ENCODE measurements around the gene CNDP1.

CNDP1 gene

DNA sequence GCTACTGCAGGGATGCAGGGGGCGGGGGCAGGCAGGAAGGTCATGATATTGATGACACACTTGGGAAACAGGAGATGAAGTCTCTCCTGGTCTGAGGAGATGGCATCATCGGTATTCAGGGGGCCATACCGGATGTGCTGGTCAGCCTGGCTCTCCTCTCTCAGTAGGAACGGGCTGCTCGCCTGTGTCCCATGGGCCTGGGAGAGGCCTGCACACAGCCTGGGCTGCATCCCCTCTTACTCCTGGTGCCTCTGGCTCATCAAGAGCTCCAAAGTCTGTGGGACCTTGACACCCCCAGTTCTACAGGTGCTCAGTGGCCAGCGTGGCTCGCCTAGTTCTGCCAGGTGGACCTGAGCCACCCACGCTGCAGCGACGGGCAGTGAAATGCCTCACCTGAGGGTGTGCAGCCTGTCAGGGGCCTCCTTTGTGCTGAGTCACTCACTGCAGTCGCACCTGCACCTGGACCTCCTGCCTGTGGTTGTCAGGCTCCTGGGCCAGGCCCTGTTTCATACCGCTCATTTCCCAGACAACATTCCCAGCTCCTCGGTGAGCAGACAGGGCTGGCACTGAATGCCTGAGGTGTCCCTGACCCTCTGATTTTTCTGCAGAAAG is 18.6 kb upstream of the CNDP1 start:
- TF ChIP-seq, protein P1, sequence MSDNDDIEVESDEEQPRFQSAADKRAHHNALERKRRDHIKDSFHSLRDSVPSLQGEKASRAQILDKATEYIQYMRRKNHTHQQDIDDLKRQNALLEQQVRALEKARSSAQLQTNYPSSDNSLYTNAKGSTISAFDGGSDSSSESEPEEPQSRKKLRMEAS (IDR thresholded peaks at IDR 0.05) = no peak
- TF ChIP-seq YY1 (IDR thresholded peaks at IDR 0.05; ENCODE audit: low read depth) (no peak), TEAD4 (IDR thresholded peaks at IDR 0.05) (no peak), EP300 (IDR thresholded peaks at IDR 0.05; ENCODE audit: borderline replicate concordance) (no peak), NFIC (IDR thresholded peaks at IDR 0.05) (no peak), TAF1 (IDR thresholded peaks at IDR 0.05; ENCODE audit: low read depth) (no peak), TCF12 (IDR thresholded peaks at IDR 0.05; ENCODE audit: low read depth) (no peak), EGR1 (IDR thresholded peaks at IDR 0.05) (no peak), ZBTB7A (IDR thresholded peaks at IDR 0.05; ENCODE audit: low read depth) (no peak)
- TF ChIP-seq, protein P2, sequence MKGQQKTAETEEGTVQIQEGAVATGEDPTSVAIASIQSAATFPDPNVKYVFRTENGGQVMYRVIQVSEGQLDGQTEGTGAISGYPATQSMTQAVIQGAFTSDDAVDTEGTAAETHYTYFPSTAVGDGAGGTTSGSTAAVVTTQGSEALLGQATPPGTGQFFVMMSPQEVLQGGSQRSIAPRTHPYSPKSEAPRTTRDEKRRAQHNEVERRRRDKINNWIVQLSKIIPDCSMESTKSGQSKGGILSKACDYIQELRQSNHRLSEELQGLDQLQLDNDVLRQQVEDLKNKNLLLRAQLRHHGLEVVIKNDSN (IDR thresholded peaks at IDR 0.05) = no peak
- TF ChIP-seq, protein P3, sequence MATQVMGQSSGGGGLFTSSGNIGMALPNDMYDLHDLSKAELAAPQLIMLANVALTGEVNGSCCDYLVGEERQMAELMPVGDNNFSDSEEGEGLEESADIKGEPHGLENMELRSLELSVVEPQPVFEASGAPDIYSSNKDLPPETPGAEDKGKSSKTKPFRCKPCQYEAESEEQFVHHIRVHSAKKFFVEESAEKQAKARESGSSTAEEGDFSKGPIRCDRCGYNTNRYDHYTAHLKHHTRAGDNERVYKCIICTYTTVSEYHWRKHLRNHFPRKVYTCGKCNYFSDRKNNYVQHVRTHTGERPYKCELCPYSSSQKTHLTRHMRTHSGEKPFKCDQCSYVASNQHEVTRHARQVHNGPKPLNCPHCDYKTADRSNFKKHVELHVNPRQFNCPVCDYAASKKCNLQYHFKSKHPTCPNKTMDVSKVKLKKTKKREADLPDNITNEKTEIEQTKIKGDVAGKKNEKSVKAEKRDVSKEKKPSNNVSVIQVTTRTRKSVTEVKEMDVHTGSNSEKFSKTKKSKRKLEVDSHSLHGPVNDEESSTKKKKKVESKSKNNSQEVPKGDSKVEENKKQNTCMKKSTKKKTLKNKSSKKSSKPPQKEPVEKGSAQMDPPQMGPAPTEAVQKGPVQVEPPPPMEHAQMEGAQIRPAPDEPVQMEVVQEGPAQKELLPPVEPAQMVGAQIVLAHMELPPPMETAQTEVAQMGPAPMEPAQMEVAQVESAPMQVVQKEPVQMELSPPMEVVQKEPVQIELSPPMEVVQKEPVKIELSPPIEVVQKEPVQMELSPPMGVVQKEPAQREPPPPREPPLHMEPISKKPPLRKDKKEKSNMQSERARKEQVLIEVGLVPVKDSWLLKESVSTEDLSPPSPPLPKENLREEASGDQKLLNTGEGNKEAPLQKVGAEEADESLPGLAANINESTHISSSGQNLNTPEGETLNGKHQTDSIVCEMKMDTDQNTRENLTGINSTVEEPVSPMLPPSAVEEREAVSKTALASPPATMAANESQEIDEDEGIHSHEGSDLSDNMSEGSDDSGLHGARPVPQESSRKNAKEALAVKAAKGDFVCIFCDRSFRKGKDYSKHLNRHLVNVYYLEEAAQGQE (IDR thresholded peaks at IDR 0.05; ENCODE audit: low read depth) = no peak

DNA sequence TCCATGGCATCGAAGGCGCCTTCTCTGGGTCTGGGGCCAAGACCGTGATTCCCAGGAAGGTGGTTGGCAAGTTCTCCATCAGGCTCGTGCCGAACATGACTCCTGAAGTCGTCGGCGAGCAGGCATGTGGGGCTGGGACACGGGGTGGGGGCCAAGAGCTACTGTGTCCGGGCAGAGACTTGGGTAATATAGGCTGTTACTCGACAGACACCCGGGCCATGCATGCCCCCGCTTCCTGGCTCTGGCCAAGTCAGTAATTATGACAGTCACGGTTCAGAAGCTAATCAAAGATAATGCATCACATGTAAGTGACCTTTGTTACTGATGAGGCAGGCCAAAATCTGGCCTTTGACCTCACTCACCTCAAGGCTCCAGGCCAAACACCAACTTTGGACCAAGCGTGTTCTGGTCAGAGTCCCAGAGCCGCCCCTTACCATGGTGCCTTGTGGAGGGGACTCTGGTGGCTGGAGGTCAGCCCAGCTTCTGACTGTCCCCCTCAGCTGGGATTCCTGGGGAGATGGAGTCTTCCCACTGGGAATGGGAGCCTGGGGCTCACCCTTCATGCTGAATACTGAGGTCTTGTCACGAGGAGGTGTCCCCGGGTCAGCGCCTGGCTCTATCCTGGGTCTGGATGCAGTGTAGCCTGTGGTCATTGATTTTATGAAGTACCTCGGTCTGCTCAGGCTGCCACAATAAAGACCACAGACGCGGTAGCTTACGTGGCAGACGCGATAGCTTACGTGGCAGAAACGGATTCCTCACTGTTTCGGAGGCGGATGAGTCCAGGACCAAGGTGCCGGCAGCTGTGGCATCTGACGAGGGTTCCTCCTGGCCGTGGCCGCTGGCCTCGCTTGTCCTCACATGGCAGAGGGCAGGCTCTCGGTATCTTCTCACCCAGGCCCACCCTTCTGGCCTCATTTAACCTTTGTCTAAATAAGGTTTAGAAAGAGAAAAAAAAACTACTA is 17.7 kb upstream of the CNDP1 start:
- TF ChIP-seq, protein P2 (IDR thresholded peaks at IDR 0.05) = no peak
- TF ChIP-seq CREB1 (IDR thresholded peaks at IDR 0.05; ENCODE audit: low read depth) = no peak
- TF ChIP-seq RAD21 (IDR thresholded peaks at IDR 0.05; ENCODE audit: low read depth) = no peak
- no peak for TF ChIP-seq TCF12 (IDR thresholded peaks at IDR 0.05; ENCODE audit: low read depth)
- TF ChIP-seq, protein P3 (IDR thresholded peaks at IDR 0.05; ENCODE audit: low read depth) = no peak
- no peak for TF ChIP-seq YY1 (IDR thresholded peaks at IDR 0.05; ENCODE audit: low read depth)
- no peak for TF ChIP-seq TAF1 (IDR thresholded peaks at IDR 0.05; ENCODE audit: low read depth)
- TF ChIP-seq, protein P1 (IDR thresholded peaks at IDR 0.05) = no peak
- no peak for TF ChIP-seq FOXM1 (IDR thresholded peaks at IDR 0.05; ENCODE audit: borderline replicate concordance, low read depth)
- no peak for TF ChIP-seq EP300 (IDR thresholded peaks at IDR 0.05; ENCODE audit: borderline replicate concordance)
- TF ChIP-seq CEBPB (IDR thresholded peaks at IDR 0.05) = no peak
- no peak for TF ChIP-seq TEAD4 (IDR thresholded peaks at IDR 0.05)
- no peak for TF ChIP-seq EGR1 (IDR thresholded peaks at IDR 0.05)
- no peak for TF ChIP-seq ZBTB7A (IDR thresholded peaks at IDR 0.05; ENCODE audit: low read depth)
- no peak for TF ChIP-seq NFIC (IDR thresholded peaks at IDR 0.05)

DNA sequence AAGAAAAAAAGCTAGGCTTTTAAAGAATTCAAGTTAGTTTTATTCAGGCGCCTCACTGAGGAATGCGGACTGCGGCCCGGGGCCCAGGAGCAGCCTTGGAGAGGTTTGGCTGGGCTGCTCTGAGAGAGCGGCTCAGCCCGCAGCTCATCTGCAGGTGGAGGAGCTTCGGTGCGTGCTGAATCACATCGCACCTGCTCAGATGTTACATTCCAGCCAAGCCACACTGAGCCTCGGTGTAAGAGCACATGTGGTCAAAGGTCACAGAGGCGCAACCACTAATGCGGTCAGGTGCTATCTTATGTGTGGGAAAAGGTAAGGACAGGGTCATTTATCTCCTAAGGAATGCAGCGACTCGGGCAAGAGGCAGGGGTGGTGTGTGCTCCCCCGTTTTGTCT is 17.1 kb upstream of the CNDP1 start:
- no peak for TF ChIP-seq CEBPB (IDR thresholded peaks at IDR 0.05)
- TF ChIP-seq, protein P1 (IDR thresholded peaks at IDR 0.05) = no peak
- TF ChIP-seq YY1 (IDR thresholded peaks at IDR 0.05; ENCODE audit: low read depth) = no peak
- TF ChIP-seq CREB1 (IDR thresholded peaks at IDR 0.05; ENCODE audit: low read depth) = no peak
- no peak for TF ChIP-seq TCF12 (IDR thresholded peaks at IDR 0.05; ENCODE audit: low read depth)
- TF ChIP-seq RAD21 (IDR thresholded peaks at IDR 0.05; ENCODE audit: low read depth) = no peak
- TF ChIP-seq NFIC (IDR thresholded peaks at IDR 0.05) = no peak
- TF ChIP-seq EGR1 (IDR thresholded peaks at IDR 0.05) = no peak
- TF ChIP-seq EP300 (IDR thresholded peaks at IDR 0.05; ENCODE audit: borderline replicate concordance) = no peak

DNA sequence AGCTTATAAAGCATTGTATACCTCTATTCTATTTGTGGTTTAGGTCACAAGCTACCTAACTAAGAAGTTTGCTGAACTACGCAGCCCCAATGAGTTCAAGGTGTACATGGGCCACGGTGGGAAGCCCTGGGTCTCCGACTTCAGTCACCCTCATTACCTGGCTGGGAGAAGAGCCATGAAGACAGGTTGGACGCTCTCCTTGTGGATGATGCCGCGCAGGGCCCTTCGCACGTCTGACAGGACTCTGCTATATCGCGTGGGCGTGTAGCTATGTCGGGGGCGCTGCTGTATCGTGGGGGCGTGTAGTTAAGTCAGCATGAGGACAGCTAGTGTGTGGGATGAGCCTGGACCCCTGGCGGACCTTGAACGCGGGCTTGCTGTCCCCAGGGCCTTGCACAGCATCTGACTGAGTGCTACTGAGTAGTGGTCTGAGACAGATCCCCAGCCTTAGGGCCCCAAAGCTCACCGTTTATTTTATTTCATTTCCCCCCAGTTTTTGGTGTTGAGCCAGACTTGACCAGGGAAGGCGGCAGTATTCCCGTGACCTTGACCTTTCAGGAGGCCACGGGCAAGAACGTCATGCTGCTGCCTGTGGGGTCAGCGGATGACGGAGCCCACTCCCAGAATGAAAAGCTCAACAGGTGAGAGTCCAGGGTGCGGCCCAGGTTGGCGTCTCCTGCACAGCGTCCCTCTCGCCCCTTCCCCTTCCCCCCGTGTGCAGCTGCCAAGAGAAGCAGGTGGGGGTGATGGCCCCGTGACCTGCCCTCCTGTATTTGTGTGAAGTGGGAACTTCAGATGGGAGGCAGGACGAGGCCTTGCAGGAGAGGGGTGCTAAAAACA is 15.6 kb upstream of the CNDP1 start:
- TF ChIP-seq ZBTB7A (IDR thresholded peaks at IDR 0.05; ENCODE audit: low read depth) = no peak
- TF ChIP-seq RAD21 (IDR thresholded peaks at IDR 0.05; ENCODE audit: low read depth) = no peak

Data from Ishikawa (cell line).